DOHH2 (cell line): ENCODE data around the gene CD244.

Experiments
- H3F3A ChIP-seq: fragments of 200-600 bp; sonication (generic), shearing (Covaris generic); 2 replicates; pipeline ENCODE4 v1.6.0; 2016; ENCODE audit warnings: antibody characterized with exemption, mild to moderate bottlenecking; ENCODE audit not compliant: control insufficient read depth, insufficient read depth
- H3K27ac ChIP-seq: fragments of 200-600 bp; sonication (generic); 2 replicates; pipeline ENCODE4 v1.5.1; 2014; ENCODE audit warnings: low read depth, mild to moderate bottlenecking, low read length, moderate library complexity
- H3K27me3 ChIP-seq: fragments of 200-600 bp; sonication (generic); 2 replicates; pipeline ENCODE4 v1.6.1; 2014; ENCODE audit warnings: mild to moderate bottlenecking, low read length, mixed read lengths; ENCODE audit not compliant: control insufficient read depth
- H3K36me3 ChIP-seq: fragments of 200-600 bp; sonication (generic); 2 replicates; pipeline ENCODE4 v1.6.1; 2014; ENCODE audit warnings: mild to moderate bottlenecking, low read length, moderate library complexity, mixed read lengths; ENCODE audit not compliant: control insufficient read depth
- H3K4me1 ChIP-seq: fragments of 200-600 bp; sonication (generic); 2 replicates; pipeline ENCODE4 v1.6.1; 2014; ENCODE audit warnings: mild to moderate bottlenecking, low read length, mixed read lengths; ENCODE audit not compliant: control insufficient read depth
- H3K4me2 ChIP-seq: fragments of 200-600 bp; sonication (generic); 2 replicates; pipeline ENCODE4 v1.6.0; 2014; ENCODE audit warnings: mild to moderate bottlenecking, low read length, moderate library complexity
- H3K4me3 ChIP-seq: fragments of 200-600 bp; sonication (generic); 2 replicates; pipeline ENCODE4 v1.5.1; 2014; ENCODE audit warnings: mild to moderate bottlenecking, low read length, mixed read lengths
- H3K79me2 ChIP-seq: fragments of 200-600 bp; sonication (generic); 2 replicates; pipeline ENCODE4 v1.6.1; 2014; ENCODE audit warnings: mild to moderate bottlenecking, low read length, mixed read lengths; ENCODE audit not compliant: control insufficient read depth
- H3K9me2 ChIP-seq: fragments of 200-600 bp; sonication (generic); replicated peaks from 2 replicates; pipeline ENCODE4 v1.6.1; 2014; ENCODE audit warnings: mild to moderate bottlenecking, low read length, mixed read lengths; ENCODE audit not compliant: control insufficient read depth
- H3K9me3 ChIP-seq: fragments of 200-600 bp; sonication (generic); 2 replicates; pipeline ENCODE4 v1.6.1; 2014; ENCODE audit warnings: antibody characterized with exemption, low read length, mixed read lengths; ENCODE audit not compliant: control insufficient read depth, insufficient read depth
- H4K20me1 ChIP-seq: fragments of 200-600 bp; sonication (generic); 2 replicates; pipeline ENCODE4 v1.6.0; 2014; ENCODE audit warnings: low read depth, mild to moderate bottlenecking, antibody characterized with exemption, low read length, moderate library complexity; ENCODE audit not compliant: control insufficient read depth, insufficient read depth
- EZH2phosphoT487 ChIP-seq: fragments of 200-600 bp; sonication (generic); IDR thresholded peaks from 2 replicates; pipeline ENCODE4 v1.6.1; 2017; ENCODE audit warnings: borderline replicate concordance, mild to moderate bottlenecking, antibody characterized with exemption, low read length, moderate library complexity, mixed read lengths
- TF ChIP-seq, protein P1 (sequence below): fragments of 200-600 bp; sonication (generic); IDR thresholded peaks from one replicate; pipeline ENCODE4 v1.5.1; 2014; ENCODE audit warnings: antibody characterized with exemption, mild to moderate bottlenecking, low read depth, low read length; ENCODE audit not compliant: poor library complexity, severe bottlenecking

The CD244 gene

DNA sequence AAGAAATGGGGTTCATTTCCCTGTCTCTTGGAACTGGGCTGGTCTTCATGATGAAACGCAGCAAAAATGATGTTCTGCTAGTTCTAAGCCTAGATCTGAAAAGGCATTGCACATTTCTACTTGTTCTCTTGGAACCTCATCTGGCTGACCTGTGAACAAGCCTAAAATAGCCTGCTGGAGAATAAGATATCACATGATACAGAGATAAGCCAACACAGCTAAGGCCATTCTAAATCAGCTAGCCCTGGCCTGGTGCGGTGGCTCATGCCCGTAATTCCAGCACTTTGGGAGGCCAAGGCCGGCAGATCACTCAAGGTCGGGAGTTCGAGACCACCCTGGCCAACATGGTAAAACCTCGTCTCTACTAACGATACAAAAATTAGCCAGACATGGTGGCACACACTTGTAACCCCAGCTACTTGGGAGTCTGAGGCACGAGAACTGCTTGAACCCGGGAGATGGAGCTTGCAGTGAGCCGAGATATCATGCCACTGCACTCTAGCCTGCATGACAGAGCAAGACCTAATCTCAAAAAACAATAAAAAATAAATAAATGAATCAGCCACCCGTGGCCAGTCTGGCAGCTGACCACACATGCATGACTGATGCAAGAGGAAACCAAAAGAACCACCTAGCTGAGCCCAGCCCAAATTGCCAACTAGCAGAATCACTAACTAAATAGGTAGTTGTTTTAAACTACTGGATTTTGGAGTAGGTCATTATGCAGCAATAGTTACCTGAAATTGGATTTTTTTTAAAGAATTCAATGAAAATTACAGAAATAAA, 18.0 kb downstream of the CD244 start:
- Histone ChIP-seq H3K79me2 (no peaks in the 10 kb centered on the region), H3K9me2 (no peaks in the 10 kb centered on the region), H3K27me3 (peaks cover 3% of the 10 kb centered on the region; the same call in 1 of the 2 replicates), H3K4me1 (peaks cover 23% of the 10 kb centered on the region), H3K4me2 (peak overlapping the region; percentile 22; the same call in 1 of the 2 replicates), H4K20me1 (no peaks in the 10 kb centered on the region), H3K9me3 (no peaks in the 10 kb centered on the region), H3K27ac (no peak overlapping the region), H3F3A (no peaks in the 10 kb centered on the region), H3K36me3 (no peaks in the 10 kb centered on the region), H3K4me3 (no peak overlapping the region)
- TF ChIP-seq, protein P1, sequence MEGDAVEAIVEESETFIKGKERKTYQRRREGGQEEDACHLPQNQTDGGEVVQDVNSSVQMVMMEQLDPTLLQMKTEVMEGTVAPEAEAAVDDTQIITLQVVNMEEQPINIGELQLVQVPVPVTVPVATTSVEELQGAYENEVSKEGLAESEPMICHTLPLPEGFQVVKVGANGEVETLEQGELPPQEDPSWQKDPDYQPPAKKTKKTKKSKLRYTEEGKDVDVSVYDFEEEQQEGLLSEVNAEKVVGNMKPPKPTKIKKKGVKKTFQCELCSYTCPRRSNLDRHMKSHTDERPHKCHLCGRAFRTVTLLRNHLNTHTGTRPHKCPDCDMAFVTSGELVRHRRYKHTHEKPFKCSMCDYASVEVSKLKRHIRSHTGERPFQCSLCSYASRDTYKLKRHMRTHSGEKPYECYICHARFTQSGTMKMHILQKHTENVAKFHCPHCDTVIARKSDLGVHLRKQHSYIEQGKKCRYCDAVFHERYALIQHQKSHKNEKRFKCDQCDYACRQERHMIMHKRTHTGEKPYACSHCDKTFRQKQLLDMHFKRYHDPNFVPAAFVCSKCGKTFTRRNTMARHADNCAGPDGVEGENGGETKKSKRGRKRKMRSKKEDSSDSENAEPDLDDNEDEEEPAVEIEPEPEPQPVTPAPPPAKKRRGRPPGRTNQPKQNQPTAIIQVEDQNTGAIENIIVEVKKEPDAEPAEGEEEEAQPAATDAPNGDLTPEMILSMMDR: no peak
- no peak for TF ChIP-seq EZH2phosphoT487

DNA sequence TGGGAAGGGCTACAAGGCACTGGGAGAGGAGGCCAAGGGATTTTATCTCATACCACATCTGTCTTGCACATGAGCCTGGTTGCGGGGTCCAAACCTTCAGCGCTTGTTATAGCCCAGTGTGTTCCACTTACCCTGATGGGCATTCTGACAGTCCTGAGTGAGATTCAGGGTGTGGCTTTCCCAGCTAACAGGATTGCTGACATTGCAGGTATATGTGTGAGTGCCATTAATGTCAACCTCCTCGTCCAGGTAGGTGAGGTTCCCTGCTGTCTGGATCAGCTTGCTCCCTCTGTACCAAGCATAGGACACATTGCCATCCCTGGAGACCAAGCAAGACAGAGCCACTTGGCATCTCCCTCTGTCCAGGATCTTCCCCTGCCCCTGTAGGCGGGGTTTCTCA, 21.6 kb downstream of the CD244 start:
- Histone ChIP-seq H3F3A (peaks cover 3% of the 10 kb centered on the region; the same call in 1 of the 2 replicates), H3K27me3 (no peaks in the 10 kb centered on the region), H3K9me3 (no peaks in the 10 kb centered on the region), H3K9me2 (no peaks in the 10 kb centered on the region), H3K27ac (no peak overlapping the region), H3K4me2 (no peak overlapping the region), H4K20me1 (no peaks in the 10 kb centered on the region), H3K4me1 (peaks cover 42% of the 10 kb centered on the region), H3K79me2 (no peaks in the 10 kb centered on the region), H3K4me3 (no peak overlapping the region), H3K36me3 (no peaks in the 10 kb centered on the region)
- TF ChIP-seq EZH2phosphoT487: no peak
- TF ChIP-seq, protein P1: no peak

DNA sequence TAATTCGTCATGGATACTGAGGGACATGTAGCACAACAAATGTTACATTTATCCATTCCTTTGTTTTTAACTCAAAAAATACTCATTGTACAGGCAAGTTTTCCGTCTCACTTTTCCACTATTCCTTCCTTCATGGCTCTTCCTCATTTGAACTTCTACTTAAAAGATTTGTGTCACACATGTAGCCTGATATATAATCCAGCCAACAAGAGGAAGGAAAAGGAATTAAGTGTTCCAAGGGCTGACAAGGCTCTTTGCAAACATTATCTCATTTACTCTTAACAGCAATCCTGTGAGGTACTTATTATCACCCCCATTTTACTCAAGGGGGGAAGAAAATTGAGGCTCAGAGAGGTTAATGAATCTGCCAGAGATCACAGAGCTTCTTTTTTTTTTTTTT, 22.9 kb downstream of the CD244 start:
- no peaks in the 10 kb centered on the region for H3K9me3 ChIP-seq

More for the DNA sequence above, 22.9 kb downstream of the CD244 start:
- Histone ChIP-seq H3K27me3 (no peaks in the 10 kb centered on the region), H3K36me3 (no peaks in the 10 kb centered on the region), H3K9me2 (no peaks in the 10 kb centered on the region), H3K4me1 (peaks cover 36% of the 10 kb centered on the region), H4K20me1 (no peaks in the 10 kb centered on the region), H3K27ac (no peak overlapping the region), H3K4me3 (no peak overlapping the region), H3K79me2 (no peaks in the 10 kb centered on the region), H3F3A (peaks cover 3% of the 10 kb centered on the region; the same call in 1 of the 2 replicates), H3K4me2 (no peak overlapping the region)
- TF ChIP-seq, protein P1: no peak
- TF ChIP-seq EZH2phosphoT487: no peak
